ENCODE measurements around the gene PLK3.
"Not testable (repeated sequence)": the region's sequence is repeated elsewhere in the genome, so short reads cannot be mapped to it uniquely, and the experiment has no call there.

The PLK3 gene

GRCh38 chr1:44812822-44813543 is 12.8 kb downstream of the PLK3 start:
- no peak for DNase-seq (ENCODE audit: low read depth)
- H3K4me3 ChIP-seq (ENCODE audit: low read length): no peak overlapping the region; the same call in 1 of the 2 replicates
- TF ChIP-seq, protein P1, sequence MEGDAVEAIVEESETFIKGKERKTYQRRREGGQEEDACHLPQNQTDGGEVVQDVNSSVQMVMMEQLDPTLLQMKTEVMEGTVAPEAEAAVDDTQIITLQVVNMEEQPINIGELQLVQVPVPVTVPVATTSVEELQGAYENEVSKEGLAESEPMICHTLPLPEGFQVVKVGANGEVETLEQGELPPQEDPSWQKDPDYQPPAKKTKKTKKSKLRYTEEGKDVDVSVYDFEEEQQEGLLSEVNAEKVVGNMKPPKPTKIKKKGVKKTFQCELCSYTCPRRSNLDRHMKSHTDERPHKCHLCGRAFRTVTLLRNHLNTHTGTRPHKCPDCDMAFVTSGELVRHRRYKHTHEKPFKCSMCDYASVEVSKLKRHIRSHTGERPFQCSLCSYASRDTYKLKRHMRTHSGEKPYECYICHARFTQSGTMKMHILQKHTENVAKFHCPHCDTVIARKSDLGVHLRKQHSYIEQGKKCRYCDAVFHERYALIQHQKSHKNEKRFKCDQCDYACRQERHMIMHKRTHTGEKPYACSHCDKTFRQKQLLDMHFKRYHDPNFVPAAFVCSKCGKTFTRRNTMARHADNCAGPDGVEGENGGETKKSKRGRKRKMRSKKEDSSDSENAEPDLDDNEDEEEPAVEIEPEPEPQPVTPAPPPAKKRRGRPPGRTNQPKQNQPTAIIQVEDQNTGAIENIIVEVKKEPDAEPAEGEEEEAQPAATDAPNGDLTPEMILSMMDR (conservative IDR thresholded peaks at IDR 0.05; ENCODE audit: low read length): no peak

- DNase-seq (ENCODE audit: low read depth); H3K4me3 ChIP-seq (ENCODE audit: low read length): not testable (repeated sequence)
Measured at GRCh38 chr1:44815926-44816325, 15.7 kb downstream of the PLK3 start.

GRCh38 chr1:44817307-44817706 is 17.1 kb downstream of the PLK3 start:
- TF ChIP-seq, protein P1 (conservative IDR thresholded peaks at IDR 0.05; ENCODE audit: low read length): no peak
- H3K4me3 ChIP-seq (ENCODE audit: low read length): no peak overlapping the region
- no peak for DNase-seq (ENCODE audit: low read depth)

- TF ChIP-seq, protein P1 (conservative IDR thresholded peaks at IDR 0.05; ENCODE audit: low read length): no peak
- DNase-seq (ENCODE audit: low read depth): no peak
- no peak overlapping the region for H3K4me3 ChIP-seq (ENCODE audit: low read length)
Measured at GRCh38 chr1:44817771-44818495, 17.8 kb downstream of the PLK3 start.

- H3K4me3 ChIP-seq (ENCODE audit: low read length): peak overlapping the region; percentile 52
- TF ChIP-seq, protein P1 (conservative IDR thresholded peaks at IDR 0.05; ENCODE audit: low read length): no peak
- DNase-seq (ENCODE audit: low read depth): no peak
Measured at GRCh38 chr1:44819196-44819607, 19.0 kb downstream of the PLK3 start.

DNA sequence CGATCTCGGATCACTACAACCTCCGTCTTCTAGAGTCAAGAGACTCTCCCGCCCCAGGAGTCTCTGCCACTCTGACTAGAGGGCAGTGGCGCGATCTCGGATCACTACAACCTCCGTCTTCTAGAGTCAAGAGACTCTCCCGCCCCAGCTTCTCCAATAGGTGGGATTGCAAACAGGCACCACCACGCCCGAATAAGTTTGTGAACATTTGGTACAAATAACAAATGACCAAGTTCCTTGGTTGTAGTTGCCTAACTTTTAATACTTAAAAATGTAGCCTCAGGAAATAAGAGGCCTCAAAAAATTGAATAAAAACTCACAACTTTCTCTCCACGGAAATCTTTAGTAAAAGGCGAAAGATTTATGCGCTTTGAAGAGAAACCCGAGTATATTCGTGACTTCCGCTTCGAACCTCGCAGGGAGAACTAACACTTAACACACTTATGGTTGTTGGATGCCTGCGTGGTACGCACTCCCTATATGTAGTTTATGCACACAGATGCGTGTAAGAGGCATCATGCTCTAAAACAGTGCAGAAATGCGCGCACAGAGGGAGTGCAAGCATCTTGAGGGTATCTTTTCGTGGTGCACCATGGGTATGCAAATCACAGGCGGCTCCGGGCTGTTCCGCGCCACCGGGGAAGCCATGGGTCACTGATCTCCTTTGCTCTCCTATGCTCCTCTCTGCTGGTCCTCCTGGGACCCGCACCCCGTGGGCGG is 19.6 kb downstream of the PLK3 start:
- peak; percentile 87 for DNase-seq (ENCODE audit: low read depth)
- TF ChIP-seq, protein P1 (conservative IDR thresholded peaks at IDR 0.05; ENCODE audit: low read length): peak; percentile 18

More for the DNA sequence above, 19.6 kb downstream of the PLK3 start:
- H3K4me3 ChIP-seq (ENCODE audit: low read length): peak overlapping the region; percentile 65

Data from AG10803 (cell line).